Measurements from ENCODE around the gene PTPRT. TPM values are rescaled to one million over a fixed set of nuclear protein-coding genes. Genes with fewer than 3 reads are reported as not detected.

The PTPRT gene
- total and polyA plus RNA-seq, 2 of the 4 experiments (the other 2 are of a cell fraction), result not detected

GRCh38 chr20:42063141-42063540, 1126.6 kb downstream of the PTPRT start:
- Histone ChIP-seq H2BK20ac (ENCODE audit: low read depth, low read length) (no peak overlapping the region), H3K4me2 (ENCODE audit: low read depth, low read length) (no peak overlapping the region), H2BK120ac (ENCODE audit: low read depth, low read length) (no peak overlapping the region), H3K27me3 (ENCODE audit: control insufficient read depth, insufficient read depth, low read length) (no peaks in the 10 kb centered on the region), H3K36me3 (ENCODE audit: control insufficient read depth, insufficient read depth, low read length) (no peaks in the 10 kb centered on the region), H2BK15ac (ENCODE audit: low read depth, low read length) (no peak overlapping the region), H2AFZ (replicated peaks; ENCODE audit: low read length, poor library complexity) (no peak overlapping the region), H3K4ac (ENCODE audit: low read depth, low read length) (no peak overlapping the region), H3K27ac (ENCODE audit: insufficient read depth, low read length) (no peak overlapping the region), H3K4me3 (ENCODE audit: insufficient read depth, low read depth, low read length) (no peak overlapping the region), H3K9ac (ENCODE audit: low read depth, low read length) (no peak overlapping the region), H4K5ac (ENCODE audit: low read depth, low read length) (no peak overlapping the region), H3K56ac (ENCODE audit: extremely low read depth, insufficient read depth, low read length) (no peak overlapping the region), H2AK5ac (ENCODE audit: low read depth, low read length) (no peak overlapping the region), H4K20me1 (ENCODE audit: insufficient read depth, low read length) (no peaks in the 10 kb centered on the region), H3K79me1 (ENCODE audit: low read depth in 1 of 2, low read length in 2 of 2) (no peaks in the 10 kb centered on the region), H3K9me1 (ENCODE audit: insufficient read depth, low read length) (no peaks in the 10 kb centered on the region), H2BK5ac (ENCODE audit: low read depth, low read length, poor library complexity, severe bottlenecking) (no peak overlapping the region), H3K18ac (ENCODE audit: low read depth, low read length) (no peak overlapping the region), H4K91ac (ENCODE audit: insufficient read depth, low read depth, low read length) (no peak overlapping the region), H4K8ac (ENCODE audit: low read depth in 2 of 2, low read length in 2 of 2) (no peak overlapping the region), H3K9me3 (ENCODE audit: control insufficient read depth, insufficient read depth, low read length) (peaks cover 5% of the 10 kb centered on the region), H2AK9ac (replicated peaks; ENCODE audit: low read depth, low read length, poor library complexity) (no peak overlapping the region), H3K23ac (ENCODE audit: low read depth, low read length) (no peak overlapping the region), H3K14ac (replicated peaks; ENCODE audit: low read depth, low read length) (no peak overlapping the region), H3K4me1 (ENCODE audit: control insufficient read depth, insufficient read depth, low read length) (no peaks in the 10 kb centered on the region)
- POLR2A ChIA-PET (ENCODE audit: unreplicated experiment), result no interaction called here
- ATAC-seq (ENCODE audit: low read depth) (no peak), DNase-seq (no peak)
- CTCF ChIA-PET, result no interaction called here
- dilution Hi-C loops (cut with HindIII; ENCODE audit: low sequenced_read_pairs, unreplicated experiment) (no loop called here), intact Hi-C loops (cut with micrococcal nuclease) (no loop called here), in situ Hi-C loops (cut with MboI; ENCODE audit: low sequenced_read_pairs) (no loop called here)
- WGBS, 2 experiments (ENCODE audit: extremely low coverage in 2 of 2, insufficient read length in 1 of 2), result no CpG with 5 or more reads among the region's 4 CpGs
- no peak for TF ChIP-seq RFX5 (IDR thresholded peaks at IDR 0.05; ENCODE audit: low read depth, low read length)
- no peak for TF ChIP-seq MAFK (IDR thresholded peaks at IDR 0.05; ENCODE audit: low read depth, low read length)
- no peak for TF ChIP-seq BHLHE40 (IDR thresholded peaks at IDR 0.05; ENCODE audit: low read depth, low read length)
- no peak for TF ChIP-seq USF2 (IDR thresholded peaks at IDR 0.05; ENCODE audit: low read depth, low read length)
- no peak for TF ChIP-seq RCOR1 (IDR thresholded peaks at IDR 0.05; ENCODE audit: insufficient replicate concordance, low read length)
- TF ChIP-seq, protein P1, sequence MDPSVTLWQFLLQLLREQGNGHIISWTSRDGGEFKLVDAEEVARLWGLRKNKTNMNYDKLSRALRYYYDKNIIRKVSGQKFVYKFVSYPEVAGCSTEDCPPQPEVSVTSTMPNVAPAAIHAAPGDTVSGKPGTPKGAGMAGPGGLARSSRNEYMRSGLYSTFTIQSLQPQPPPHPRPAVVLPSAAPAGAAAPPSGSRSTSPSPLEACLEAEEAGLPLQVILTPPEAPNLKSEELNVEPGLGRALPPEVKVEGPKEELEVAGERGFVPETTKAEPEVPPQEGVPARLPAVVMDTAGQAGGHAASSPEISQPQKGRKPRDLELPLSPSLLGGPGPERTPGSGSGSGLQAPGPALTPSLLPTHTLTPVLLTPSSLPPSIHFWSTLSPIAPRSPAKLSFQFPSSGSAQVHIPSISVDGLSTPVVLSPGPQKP (IDR thresholded peaks at IDR 0.05; ENCODE audit: borderline replicate concordance, low read depth, low read length), result no peak
- TF ChIP-seq CEBPB (IDR thresholded peaks at IDR 0.05; ENCODE audit: low read depth, low read length), result no peak
- TF ChIP-seq RAD21 (IDR thresholded peaks at IDR 0.05; ENCODE audit: low read length), result no peak
- BruUV-seq (replicated peaks), result no TSS peak

Data from IMR-90 (cell line).